ENCODE measurements around the gene GSX1. TPM values are rescaled to one million over a fixed set of nuclear protein-coding genes. Genes with fewer than 3 reads are reported as not detected.

The GSX1 gene
- total RNA-seq, 1 donor from 2014 or later = not detected

DNA sequence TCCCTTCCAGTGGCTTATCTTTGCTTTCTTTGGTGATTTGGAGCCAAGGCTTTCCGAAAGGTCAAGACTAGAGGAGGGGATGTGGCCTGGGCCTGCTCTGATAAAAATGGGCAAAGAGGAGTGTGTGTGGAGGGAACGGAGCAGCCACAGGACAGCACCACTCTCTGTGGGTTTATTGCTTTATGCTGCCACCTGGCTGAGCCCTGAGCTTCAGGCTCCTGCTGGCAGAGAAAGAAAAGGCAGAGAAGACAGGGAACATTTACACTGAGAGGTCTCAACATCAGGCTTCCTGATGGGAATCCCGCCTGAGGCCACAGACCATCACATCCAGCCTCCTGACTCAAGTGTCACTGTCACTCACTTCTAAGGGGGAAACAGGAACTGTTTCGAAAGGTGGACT lies 9.2 kb upstream of the GSX1 start:
- Mint-ChIP-seq H3K27me3 (ENCODE audit: low read depth, unreplicated experiment) (peaks cover 76% of the 10 kb centered on the region), H3K36me3 (ENCODE audit: low read depth, unreplicated experiment) (no peaks in the 10 kb centered on the region), H3K4me3 (ENCODE audit: unreplicated experiment) (no peak overlapping the region), H3K4me1 (ENCODE audit: low read depth, unreplicated experiment) (no peaks in the 10 kb centered on the region), H3K27ac (ENCODE audit: unreplicated experiment) (no peak overlapping the region), H3K9me3 (ENCODE audit: unreplicated experiment) (no peaks in the 10 kb centered on the region)
- H3K27ac ChIP-seq (ENCODE audit: low read depth, low read length) = no peak overlapping the region
- H3K36me3 ChIP-seq (ENCODE audit: insufficient read depth, low read length) = no peaks in the 10 kb centered on the region
- no peaks in the 10 kb centered on the region for H3K79me2 ChIP-seq (ENCODE audit: insufficient read depth, low read length)
- DNase-seq (ENCODE audit: low read depth) = no peak
- no peak overlapping the region for H2AFZ ChIP-seq (ENCODE audit: low read depth, low read length)
- no peaks in the 10 kb centered on the region for H3K9me3 ChIP-seq (ENCODE audit: insufficient read depth, low read depth, low read length)
- H4K20me1 ChIP-seq (ENCODE audit: insufficient read depth, low read length) = no peaks in the 10 kb centered on the region
- H3K4me2 ChIP-seq (ENCODE audit: low read length) = no peak overlapping the region
- TF ChIP-seq, protein P1, sequence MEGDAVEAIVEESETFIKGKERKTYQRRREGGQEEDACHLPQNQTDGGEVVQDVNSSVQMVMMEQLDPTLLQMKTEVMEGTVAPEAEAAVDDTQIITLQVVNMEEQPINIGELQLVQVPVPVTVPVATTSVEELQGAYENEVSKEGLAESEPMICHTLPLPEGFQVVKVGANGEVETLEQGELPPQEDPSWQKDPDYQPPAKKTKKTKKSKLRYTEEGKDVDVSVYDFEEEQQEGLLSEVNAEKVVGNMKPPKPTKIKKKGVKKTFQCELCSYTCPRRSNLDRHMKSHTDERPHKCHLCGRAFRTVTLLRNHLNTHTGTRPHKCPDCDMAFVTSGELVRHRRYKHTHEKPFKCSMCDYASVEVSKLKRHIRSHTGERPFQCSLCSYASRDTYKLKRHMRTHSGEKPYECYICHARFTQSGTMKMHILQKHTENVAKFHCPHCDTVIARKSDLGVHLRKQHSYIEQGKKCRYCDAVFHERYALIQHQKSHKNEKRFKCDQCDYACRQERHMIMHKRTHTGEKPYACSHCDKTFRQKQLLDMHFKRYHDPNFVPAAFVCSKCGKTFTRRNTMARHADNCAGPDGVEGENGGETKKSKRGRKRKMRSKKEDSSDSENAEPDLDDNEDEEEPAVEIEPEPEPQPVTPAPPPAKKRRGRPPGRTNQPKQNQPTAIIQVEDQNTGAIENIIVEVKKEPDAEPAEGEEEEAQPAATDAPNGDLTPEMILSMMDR (IDR thresholded peaks at IDR 0.05; ENCODE audit: insufficient read depth, low read depth, low read length) = no peak
- no peak for TF ChIP-seq EZH2 (IDR thresholded peaks at IDR 0.05; ENCODE audit: insufficient read depth, low read length)
- no peaks in the 10 kb centered on the region for H3K27me3 ChIP-seq (ENCODE audit: insufficient read depth, low read length)
- no peaks in the 10 kb centered on the region for H3K4me1 ChIP-seq (ENCODE audit: insufficient read depth, low read length)
- H3K4me3 ChIP-seq (ENCODE audit: insufficient read depth, low read depth, low read length) = no peak overlapping the region
- no peak overlapping the region for H3K9ac ChIP-seq (ENCODE audit: low read length)
- no peak for FAIRE-seq

DNA sequence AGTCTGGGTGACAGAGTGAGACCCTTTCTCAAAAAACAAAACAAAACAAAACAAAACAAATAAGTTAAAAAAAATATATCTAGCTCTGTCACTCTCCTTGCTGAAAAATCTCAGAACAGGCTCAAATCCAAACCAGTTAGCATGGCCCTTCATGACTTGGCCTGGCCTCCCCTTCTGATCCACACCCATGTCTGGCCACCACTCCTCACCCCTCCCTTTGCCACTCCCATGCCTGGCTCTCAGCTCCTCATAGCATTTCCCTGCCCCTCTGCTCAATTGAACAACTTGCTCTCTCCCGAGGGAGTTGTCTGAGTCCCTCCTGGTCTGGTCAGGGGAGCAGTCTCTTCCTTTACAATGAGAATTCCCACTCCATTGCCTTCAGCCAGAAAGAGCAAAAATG lies 4.0 kb upstream of the GSX1 start:
- H3K36me3 ChIP-seq (ENCODE audit: insufficient read depth, low read length) = no peaks in the 10 kb centered on the region
- Mint-ChIP-seq H3K4me3 (ENCODE audit: unreplicated experiment) (no peak overlapping the region), H3K9me3 (ENCODE audit: unreplicated experiment) (peaks cover 21% of the 10 kb centered on the region), H3K36me3 (ENCODE audit: low read depth, unreplicated experiment) (peaks cover 2% of the 10 kb centered on the region), H3K4me1 (ENCODE audit: low read depth, unreplicated experiment) (no peaks in the 10 kb centered on the region), H3K27ac (ENCODE audit: unreplicated experiment) (no peak overlapping the region), H3K27me3 (ENCODE audit: low read depth, unreplicated experiment) (peaks cover 78% of the 10 kb centered on the region)
- TF ChIP-seq EZH2 (IDR thresholded peaks at IDR 0.05; ENCODE audit: insufficient read depth, low read length) = no peak
- TF ChIP-seq, protein P1 (IDR thresholded peaks at IDR 0.05; ENCODE audit: insufficient read depth, low read depth, low read length) = no peak
- FAIRE-seq = no peak
- H3K27ac ChIP-seq (ENCODE audit: low read depth, low read length) = no peak overlapping the region
- H3K4me2 ChIP-seq (ENCODE audit: low read length) = no peak overlapping the region
- no peaks in the 10 kb centered on the region for H4K20me1 ChIP-seq (ENCODE audit: insufficient read depth, low read length)
- no peaks in the 10 kb centered on the region for H3K9me3 ChIP-seq (ENCODE audit: insufficient read depth, low read depth, low read length)
- H3K4me1 ChIP-seq (ENCODE audit: insufficient read depth, low read length) = no peaks in the 10 kb centered on the region
- H3K4me3 ChIP-seq (ENCODE audit: insufficient read depth, low read depth, low read length) = no peak overlapping the region
- H3K79me2 ChIP-seq (ENCODE audit: insufficient read depth, low read length) = no peaks in the 10 kb centered on the region
- H3K27me3 ChIP-seq (ENCODE audit: insufficient read depth, low read length) = peaks cover 36% of the 10 kb centered on the region
- DNase-seq (ENCODE audit: low read depth) = no peak
- H2AFZ ChIP-seq (ENCODE audit: low read depth, low read length) = no peak overlapping the region
- no peak overlapping the region for H3K9ac ChIP-seq (ENCODE audit: low read length)

DNA sequence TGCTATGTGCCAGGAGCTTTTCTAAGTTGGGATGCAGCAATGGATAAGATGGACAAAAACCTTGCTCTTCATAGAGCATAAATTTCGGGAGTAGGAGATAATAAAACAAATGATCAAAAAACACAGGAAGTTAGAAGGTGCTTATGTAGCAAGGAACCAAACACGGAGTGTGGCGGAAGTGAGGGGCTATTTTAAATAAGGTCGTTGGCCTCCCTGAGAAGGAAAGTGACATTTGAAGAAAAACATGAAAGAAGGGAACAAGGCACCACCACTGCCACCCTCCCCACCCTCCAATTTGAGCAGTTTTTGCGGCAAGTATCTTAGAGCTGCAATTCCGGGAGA lies 3.2 kb upstream of the GSX1 start:
- Mint-ChIP-seq H3K4me3 (ENCODE audit: unreplicated experiment) (no peak overlapping the region), H3K4me1 (ENCODE audit: low read depth, unreplicated experiment) (no peaks in the 10 kb centered on the region), H3K9me3 (ENCODE audit: unreplicated experiment) (peaks cover 24% of the 10 kb centered on the region), H3K27ac (ENCODE audit: unreplicated experiment) (no peak overlapping the region), H3K27me3 (ENCODE audit: low read depth, unreplicated experiment) (peaks cover 76% of the 10 kb centered on the region), H3K36me3 (ENCODE audit: low read depth, unreplicated experiment) (peaks cover 2% of the 10 kb centered on the region)
- Histone ChIP-seq H3K9ac (ENCODE audit: low read length) (no peak overlapping the region), H3K4me1 (ENCODE audit: insufficient read depth, low read length) (no peaks in the 10 kb centered on the region), H3K79me2 (ENCODE audit: insufficient read depth, low read length) (no peaks in the 10 kb centered on the region), H3K36me3 (ENCODE audit: insufficient read depth, low read length) (no peaks in the 10 kb centered on the region), H3K27ac (ENCODE audit: low read depth, low read length) (no peak overlapping the region), H3K4me3 (ENCODE audit: insufficient read depth, low read depth, low read length) (no peak overlapping the region), H4K20me1 (ENCODE audit: insufficient read depth, low read length) (no peaks in the 10 kb centered on the region), H3K9me3 (ENCODE audit: insufficient read depth, low read depth, low read length) (no peaks in the 10 kb centered on the region), H3K4me2 (ENCODE audit: low read length) (no peak overlapping the region), H2AFZ (ENCODE audit: low read depth, low read length) (no peak overlapping the region), H3K27me3 (ENCODE audit: insufficient read depth, low read length) (peaks cover 45% of the 10 kb centered on the region)
- DNase-seq (ENCODE audit: low read depth) (no peak), FAIRE-seq (no peak)
- TF ChIP-seq, protein P1 (IDR thresholded peaks at IDR 0.05; ENCODE audit: insufficient read depth, low read depth, low read length) = no peak
- TF ChIP-seq EZH2 (IDR thresholded peaks at IDR 0.05; ENCODE audit: insufficient read depth, low read length) = no peak
